Vagina (tissue), 2 donors: ENCODE results near the gene JOSD2. TPM values are rescaled to one million over a fixed set of nuclear protein-coding genes. Genes with fewer than 3 reads are reported as not detected.

Experiments used
- DNase-seq, 2 donors: peaks; one replicate each; pipeline ENCODE4 v3.0.0-alpha.2; 2017; ENCODE audit errors: extremely low spot score in 2 of 2
- H3K27ac ChIP-seq: fragments of 200-600 bp; sonication (generic); one replicate; pipeline ENCODE4 v1.5.1; 2019
- H3K27me3 ChIP-seq: fragments of 200-600 bp; sonication (generic); one replicate; pipeline ENCODE4 v1.5.1; 2019
- H3K36me3 ChIP-seq, 2 donors: fragments of 200-600 bp; sonication (generic); one replicate each; pipeline ENCODE4 v1.5.1; 2017 to 2019
- H3K4me1 ChIP-seq: fragments of 200-600 bp; sonication (generic); one replicate; pipeline ENCODE4 v1.5.1; 2019
- H3K4me3 ChIP-seq, 2 donors: fragments of 200-600 bp; sonication (generic); 1 replicate in 1 of 2; 2 replicates in 1 of 2; pipeline ENCODE4 v1.5.1; 2016 to 2019
- H3K9me3 ChIP-seq: fragments of 200-600 bp; sonication (generic); one replicate; pipeline ENCODE4 v1.5.1; 2019
- POLR2A ChIP-seq, 2 donors: fragments of 450-650 bp; IDR thresholded peaks; one replicate each; pipeline ENCODE4 v1.6.1; 2017; ENCODE audit warnings: antibody characterized with exemption in 2 of 2, mild to moderate bottlenecking in 2 of 2, moderate library complexity in 2 of 2
- POLR2AphosphoS5 ChIP-seq, 2 donors: sonication (generic); formaldehyde crosslinking; IDR thresholded peaks; one replicate each; pipeline ENCODE4 v1.9.0; 2017; ENCODE audit warnings: antibody characterized with exemption in 2 of 2, mild to moderate bottlenecking in 2 of 2, low read depth in 1 of 2; ENCODE audit not compliant: insufficient read depth in 1 of 2
- intact Hi-C: fragments of 100-400 bp; cut with DNase I; formaldehyde crosslinking; loops from one replicate; pipeline ENCODE4 v1.15.1; 2023
- total RNA-seq: library from RNA; depleted of rRNA; stranded (reverse); fragments of >200 nt; gene quantifications from one replicate; pipeline ENCODE4 v1.2.3, GENCODE V29; 2016
- TF ChIP-seq, protein P1 (sequence below), 3 experiments: fragments of 450-650 bp in 2 of 3; fragments of 200-600 bp in 1 of 3; sonication (generic) in 1 of 3; IDR thresholded peaks; one replicate each; pipeline ENCODE4 v1.5.1; 2017 to 2019; ENCODE audit warnings: antibody characterized with exemption in 3 of 3, mild to moderate bottlenecking in 2 of 3, moderate library complexity in 2 of 3

Gene JOSD2
- total RNA-seq, 1 donor from 2014 or later, result 60.9 TPM

DNA sequence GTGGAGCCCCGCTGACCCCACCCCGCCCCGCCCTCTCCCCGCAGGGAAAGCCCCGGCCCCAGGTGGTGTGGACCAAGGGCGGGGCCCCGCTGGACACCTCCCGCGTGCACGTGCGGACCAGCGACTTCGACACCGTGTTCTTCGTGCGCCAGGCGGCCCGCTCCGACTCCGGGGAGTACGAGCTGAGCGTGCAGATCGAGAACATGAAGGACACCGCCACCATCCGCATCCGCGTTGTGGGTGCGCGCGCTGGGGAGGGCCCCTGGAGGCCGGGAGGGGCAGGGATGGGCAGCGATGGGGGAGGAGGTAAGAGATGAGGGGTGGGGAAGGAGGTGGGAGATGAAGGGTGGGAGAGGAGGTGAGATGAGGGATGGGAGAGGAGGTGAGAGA is 51.9 kb downstream of the JOSD2 start:
- no peaks in the 10 kb centered on the region for H3K27me3 ChIP-seq
- intact Hi-C loops, result no loop called here
- no peak for DNase-seq
- H3K4me1 ChIP-seq, result no peaks in the 10 kb centered on the region
- H3K27ac ChIP-seq, result no peak overlapping the region
- H3K4me3 ChIP-seq, result no peak overlapping the region
- no peaks in the 10 kb centered on the region for H3K36me3 ChIP-seq
- TF ChIP-seq POLR2AphosphoS5 (IDR thresholded peaks at IDR 0.05; ENCODE audit: insufficient read depth in 1 of 2, low read depth in 1 of 2) (no peak), POLR2A (IDR thresholded peaks at IDR 0.05) (no peak)
- TF ChIP-seq, protein P1, sequence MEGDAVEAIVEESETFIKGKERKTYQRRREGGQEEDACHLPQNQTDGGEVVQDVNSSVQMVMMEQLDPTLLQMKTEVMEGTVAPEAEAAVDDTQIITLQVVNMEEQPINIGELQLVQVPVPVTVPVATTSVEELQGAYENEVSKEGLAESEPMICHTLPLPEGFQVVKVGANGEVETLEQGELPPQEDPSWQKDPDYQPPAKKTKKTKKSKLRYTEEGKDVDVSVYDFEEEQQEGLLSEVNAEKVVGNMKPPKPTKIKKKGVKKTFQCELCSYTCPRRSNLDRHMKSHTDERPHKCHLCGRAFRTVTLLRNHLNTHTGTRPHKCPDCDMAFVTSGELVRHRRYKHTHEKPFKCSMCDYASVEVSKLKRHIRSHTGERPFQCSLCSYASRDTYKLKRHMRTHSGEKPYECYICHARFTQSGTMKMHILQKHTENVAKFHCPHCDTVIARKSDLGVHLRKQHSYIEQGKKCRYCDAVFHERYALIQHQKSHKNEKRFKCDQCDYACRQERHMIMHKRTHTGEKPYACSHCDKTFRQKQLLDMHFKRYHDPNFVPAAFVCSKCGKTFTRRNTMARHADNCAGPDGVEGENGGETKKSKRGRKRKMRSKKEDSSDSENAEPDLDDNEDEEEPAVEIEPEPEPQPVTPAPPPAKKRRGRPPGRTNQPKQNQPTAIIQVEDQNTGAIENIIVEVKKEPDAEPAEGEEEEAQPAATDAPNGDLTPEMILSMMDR (IDR thresholded peaks at IDR 0.05), result no peak
- no peaks in the 10 kb centered on the region for H3K9me3 ChIP-seq

DNA sequence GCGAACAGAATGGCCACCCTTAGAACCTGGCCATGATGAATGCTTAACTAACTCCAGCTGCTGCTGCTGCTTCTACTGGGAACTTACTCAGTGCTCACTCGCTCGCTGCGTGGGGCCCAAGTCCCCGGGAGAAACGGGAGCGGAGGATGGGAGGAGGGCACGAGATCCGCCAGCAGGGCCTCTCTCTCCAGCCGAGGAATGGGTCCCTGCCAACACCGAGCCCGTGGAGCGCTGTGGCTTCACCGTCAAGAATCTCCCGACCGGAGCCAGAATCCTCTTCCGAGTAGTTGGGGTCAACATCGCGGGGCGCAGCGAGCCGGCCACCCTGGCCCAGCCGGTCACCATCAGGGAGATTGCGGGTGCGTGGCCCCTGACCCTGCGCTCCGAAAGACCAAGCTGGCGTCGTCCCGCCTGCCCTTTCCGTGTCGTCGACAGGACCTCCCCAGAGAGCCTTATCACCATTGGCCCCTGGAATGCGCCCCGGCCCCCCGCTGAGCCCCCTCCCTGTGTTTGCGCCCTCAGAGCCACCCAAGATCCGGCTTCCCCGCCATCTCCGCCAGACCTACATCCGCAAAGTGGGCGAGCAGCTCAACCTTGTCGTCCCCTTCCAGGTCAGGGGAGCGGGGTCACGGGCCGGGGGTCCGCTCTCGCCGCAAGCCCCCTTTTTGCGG is 52.5 kb downstream of the JOSD2 start:
- no peak for DNase-seq
- TF ChIP-seq POLR2AphosphoS5 (IDR thresholded peaks at IDR 0.05; ENCODE audit: insufficient read depth in 1 of 2, low read depth in 1 of 2), result no peak
- TF ChIP-seq, protein P1 (IDR thresholded peaks at IDR 0.05), result no peak
- no peak for TF ChIP-seq POLR2A (IDR thresholded peaks at IDR 0.05)
- H3K4me3 ChIP-seq, result no peak overlapping the region
- no peaks in the 10 kb centered on the region for H3K27me3 ChIP-seq
- intact Hi-C loops, result no loop called here
- no peaks in the 10 kb centered on the region for H3K9me3 ChIP-seq
- no peak overlapping the region for H3K27ac ChIP-seq
- no peaks in the 10 kb centered on the region for H3K4me1 ChIP-seq
- no peaks in the 10 kb centered on the region for H3K36me3 ChIP-seq

DNA sequence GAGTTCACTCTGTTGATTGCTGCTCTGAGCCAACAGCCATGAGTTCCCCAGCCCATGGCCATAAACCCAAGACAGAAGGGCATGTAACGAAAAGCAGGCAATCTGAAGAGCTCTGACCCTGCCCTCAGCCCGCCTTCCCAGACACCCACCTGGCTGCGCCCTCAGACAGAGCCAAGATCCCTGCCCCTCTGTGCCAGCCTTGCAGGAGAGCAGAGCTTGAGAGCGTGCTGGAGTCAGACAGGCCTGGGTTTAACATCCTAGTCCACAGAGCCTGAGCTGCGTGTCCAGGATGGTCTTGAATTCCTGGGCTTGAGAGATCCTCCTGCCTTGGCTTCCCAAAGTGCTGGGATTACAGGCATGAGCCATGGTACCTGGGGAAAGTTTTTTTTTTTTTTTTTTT is 53.7 kb downstream of the JOSD2 start:
- no peaks in the 10 kb centered on the region for H3K27me3 ChIP-seq
- intact Hi-C loops, result no loop called here
- H3K27ac ChIP-seq, result no peak overlapping the region
- no peaks in the 10 kb centered on the region for H3K9me3 ChIP-seq
- H3K36me3 ChIP-seq, result no peaks in the 10 kb centered on the region
- H3K4me1 ChIP-seq, result no peaks in the 10 kb centered on the region
- no peak overlapping the region for H3K4me3 ChIP-seq
- TF ChIP-seq POLR2A (IDR thresholded peaks at IDR 0.05) (no peak), POLR2AphosphoS5 (IDR thresholded peaks at IDR 0.05; ENCODE audit: insufficient read depth in 1 of 2, low read depth in 1 of 2) (no peak)
- TF ChIP-seq, protein P1 (IDR thresholded peaks at IDR 0.05), result no peak
- DNase-seq, result no peak

Other genes starting within 250 kb of the JOSD2 start
- 0.98 TPM for gene KCNC3, start 181.8 kb downstream of the JOSD2 start, total RNA-seq
- 0.74 TPM for gene NAPSA, start 145.6 kb downstream of the JOSD2 start, total RNA-seq
- 84.7 TPM for gene NR1H2, start 134.7 kb downstream of the JOSD2 start, total RNA-seq
- 16.7 TPM for gene POLD1, start 126.8 kb downstream of the JOSD2 start, total RNA-seq
- gene SPIB, start 92.3 kb downstream of the JOSD2 start, total RNA-seq, result not detected
- gene MYBPC2, start 78.3 kb downstream of the JOSD2 start, total RNA-seq, result not detected
- 33.1 TPM for gene EMC10, start 34.7 kb downstream of the JOSD2 start, total RNA-seq
- not detected for gene GARIN5A, start 34.3 kb downstream of the JOSD2 start, total RNA-seq
- not detected for gene ASPDH, start 2.7 kb upstream of the JOSD2 start, total RNA-seq
- gene LRRC4B, start 57.2 kb upstream of the JOSD2 start, total RNA-seq, result 17.9 TPM
- gene SYT3, start 128.7 kb upstream of the JOSD2 start, total RNA-seq, result 2.5 TPM
- not detected for gene C19orf81, start 138.3 kb upstream of the JOSD2 start, total RNA-seq
- gene SHANK1, start 208.6 kb upstream of the JOSD2 start, total RNA-seq, result 0.98 TPM
- 25.0 TPM for gene CLEC11A, start 212.2 kb upstream of the JOSD2 start, total RNA-seq